ENCODE results near the gene DAW1. TPM values are rescaled to one million over a fixed set of nuclear protein-coding genes. Genes with fewer than 3 reads are reported as not detected.

The DAW1 gene
- total RNA-seq, 1 experiment from 2014 or later = 0.37 TPM

DNA sequence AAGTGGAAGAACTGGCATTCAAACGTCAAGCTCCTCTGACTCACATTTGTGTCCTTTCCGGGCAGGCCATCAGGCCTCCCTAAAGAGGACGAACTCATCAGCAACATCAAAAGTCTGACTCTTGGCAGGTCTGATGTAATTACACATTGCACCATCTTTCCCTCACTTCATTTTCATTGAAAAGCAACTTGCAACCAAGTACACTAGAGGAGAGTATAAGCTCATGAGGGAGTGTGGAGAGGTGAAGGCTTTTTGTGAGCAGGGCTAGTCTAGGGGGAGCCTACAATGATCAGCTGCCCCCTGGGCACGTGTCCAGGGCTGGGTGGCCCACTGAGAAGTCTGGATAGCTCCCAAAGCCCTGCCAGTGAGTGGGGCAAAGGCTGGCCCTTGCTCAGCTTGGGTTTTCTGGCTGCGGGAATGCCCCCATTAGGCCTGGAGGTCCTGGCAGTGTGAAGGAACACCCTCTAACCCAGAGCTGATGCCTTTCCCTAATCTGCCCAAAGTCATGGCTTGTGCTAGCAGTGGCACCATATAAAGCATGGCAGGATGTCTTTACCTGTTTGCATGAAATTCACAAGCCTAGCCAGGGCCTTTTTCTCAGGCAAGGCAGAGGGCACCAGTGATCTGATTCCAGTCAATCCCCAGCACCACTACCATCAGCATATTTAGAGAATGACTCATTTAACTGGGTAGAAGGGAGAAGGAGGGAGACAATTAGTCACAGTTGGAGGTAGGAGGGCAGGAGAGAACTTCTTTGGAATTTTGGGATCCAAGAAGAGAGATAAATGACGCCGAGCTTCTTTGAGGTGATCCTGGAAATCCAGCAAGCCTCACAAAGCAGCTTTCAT, 8.5 kb upstream of the DAW1 start:
- no peaks in the 10 kb centered on the region for H3K36me3 Mint-ChIP-seq (ENCODE audit: insufficient read depth in 1 of 3, low read depth in 3 of 3)
- TF ChIP-seq, protein P1, sequence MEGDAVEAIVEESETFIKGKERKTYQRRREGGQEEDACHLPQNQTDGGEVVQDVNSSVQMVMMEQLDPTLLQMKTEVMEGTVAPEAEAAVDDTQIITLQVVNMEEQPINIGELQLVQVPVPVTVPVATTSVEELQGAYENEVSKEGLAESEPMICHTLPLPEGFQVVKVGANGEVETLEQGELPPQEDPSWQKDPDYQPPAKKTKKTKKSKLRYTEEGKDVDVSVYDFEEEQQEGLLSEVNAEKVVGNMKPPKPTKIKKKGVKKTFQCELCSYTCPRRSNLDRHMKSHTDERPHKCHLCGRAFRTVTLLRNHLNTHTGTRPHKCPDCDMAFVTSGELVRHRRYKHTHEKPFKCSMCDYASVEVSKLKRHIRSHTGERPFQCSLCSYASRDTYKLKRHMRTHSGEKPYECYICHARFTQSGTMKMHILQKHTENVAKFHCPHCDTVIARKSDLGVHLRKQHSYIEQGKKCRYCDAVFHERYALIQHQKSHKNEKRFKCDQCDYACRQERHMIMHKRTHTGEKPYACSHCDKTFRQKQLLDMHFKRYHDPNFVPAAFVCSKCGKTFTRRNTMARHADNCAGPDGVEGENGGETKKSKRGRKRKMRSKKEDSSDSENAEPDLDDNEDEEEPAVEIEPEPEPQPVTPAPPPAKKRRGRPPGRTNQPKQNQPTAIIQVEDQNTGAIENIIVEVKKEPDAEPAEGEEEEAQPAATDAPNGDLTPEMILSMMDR (conservative IDR thresholded peaks at IDR 0.05) = no peak
- Histone ChIP-seq H3K4me1 (ENCODE audit: insufficient read depth, low read length) (peaks cover 2% of the 10 kb centered on the region; the same call in 1 of the 2 replicates), H3K4me2 (ENCODE audit: insufficient read depth, insufficient read length, low read length) (no peak overlapping the region), H2BK15ac (ENCODE audit: low read depth, low read length) (no peak overlapping the region), H3K23me2 (ENCODE audit: insufficient read length, low read depth, low read length, poor library complexity, severe bottlenecking) (no peaks in the 10 kb centered on the region), H4K5ac (ENCODE audit: insufficient read length, low read depth, low read length) (no peak overlapping the region), H2BK12ac (ENCODE audit: insufficient read length, low read depth, low read length) (no peak overlapping the region), H3K4ac (ENCODE audit: low read depth, low read length) (no peak overlapping the region), H3K9ac (ENCODE audit: extremely low read depth, insufficient read length, low read length) (no peak overlapping the region), H2AFZ (ENCODE audit: low read length) (no peak overlapping the region), H3K27ac (ENCODE audit: insufficient read length, low read depth, low read length) (no peak overlapping the region), H3K9me3 (ENCODE audit: control insufficient read depth, low read depth, low read length) (no peaks in the 10 kb centered on the region), H4K91ac (ENCODE audit: insufficient read length, low read depth, low read length) (no peak overlapping the region), H2AK5ac (ENCODE audit: insufficient read length, low read length) (no peak overlapping the region), H3K79me2 (ENCODE audit: insufficient read depth, low read length) (no peaks in the 10 kb centered on the region), H3K18ac (ENCODE audit: insufficient read length, low read depth, low read length) (no peak overlapping the region), H2BK5ac (ENCODE audit: insufficient read length, low read length) (no peak overlapping the region), H3K14ac (ENCODE audit: insufficient read depth, low read length) (no peak overlapping the region; the same call in 1 of the 2 replicates), H4K8ac (replicated peaks; ENCODE audit: insufficient read length, low read depth, low read length) (no peak overlapping the region), H2BK20ac (ENCODE audit: low read depth, low read length, poor library complexity, severe bottlenecking) (no peak overlapping the region), H2BK120ac (ENCODE audit: low read depth, low read length, poor library complexity, severe bottlenecking) (no peak overlapping the region), H3K23ac (ENCODE audit: insufficient read length, low read depth, low read length) (no peak overlapping the region), H3T11ph (ENCODE audit: low read length) (no peak overlapping the region), H3K56ac (ENCODE audit: insufficient read length, low read depth, low read length) (no peak overlapping the region), H3K27me3 (ENCODE audit: insufficient read depth, low read length) (no peaks in the 10 kb centered on the region), H4K20me1 (ENCODE audit: control insufficient read depth, insufficient read depth, insufficient read length) (no peaks in the 10 kb centered on the region), H3K79me1 (ENCODE audit: insufficient read depth, low read depth, low read length, poor library complexity, severe bottlenecking) (no peaks in the 10 kb centered on the region)
- peak overlapping the region in 1 of 3 experiments; percentile 52; a peak in 2 of 7 replicates for H3K27ac Mint-ChIP-seq
- no peaks in the 10 kb centered on the region for H3K9me3 Mint-ChIP-seq
- peaks cover 17 to 30% of the 10 kb centered on the region in 2 experiments for H3K4me1 Mint-ChIP-seq
- DNase-seq = peak; percentile 66
- no peaks in the 10 kb centered on the region for H3K27me3 Mint-ChIP-seq (ENCODE audit: low read depth)
- no CpG with 5 or more reads among the region's 7 CpGs for WGBS (ENCODE audit: extremely low coverage, insufficient read length, low lambda C conversion rate)
- H3K4me3 Mint-ChIP-seq = no peak overlapping the region

Measured in H9 (cell line).